NCI-H187 treated with DMSO at 0.1 percent for 48 hours (cell line): ENCODE results near the gene TNK2.
"Not testable (repeated sequence)": the region's sequence is repeated elsewhere in the genome, so short reads cannot be mapped to it uniquely, and the experiment has no call there.

Experiments
- DNase-seq: peaks from one replicate; lab custom pipeline; 2025; lab: John Stamatoyannopoulos, UW

TNK2 gene

DNA sequence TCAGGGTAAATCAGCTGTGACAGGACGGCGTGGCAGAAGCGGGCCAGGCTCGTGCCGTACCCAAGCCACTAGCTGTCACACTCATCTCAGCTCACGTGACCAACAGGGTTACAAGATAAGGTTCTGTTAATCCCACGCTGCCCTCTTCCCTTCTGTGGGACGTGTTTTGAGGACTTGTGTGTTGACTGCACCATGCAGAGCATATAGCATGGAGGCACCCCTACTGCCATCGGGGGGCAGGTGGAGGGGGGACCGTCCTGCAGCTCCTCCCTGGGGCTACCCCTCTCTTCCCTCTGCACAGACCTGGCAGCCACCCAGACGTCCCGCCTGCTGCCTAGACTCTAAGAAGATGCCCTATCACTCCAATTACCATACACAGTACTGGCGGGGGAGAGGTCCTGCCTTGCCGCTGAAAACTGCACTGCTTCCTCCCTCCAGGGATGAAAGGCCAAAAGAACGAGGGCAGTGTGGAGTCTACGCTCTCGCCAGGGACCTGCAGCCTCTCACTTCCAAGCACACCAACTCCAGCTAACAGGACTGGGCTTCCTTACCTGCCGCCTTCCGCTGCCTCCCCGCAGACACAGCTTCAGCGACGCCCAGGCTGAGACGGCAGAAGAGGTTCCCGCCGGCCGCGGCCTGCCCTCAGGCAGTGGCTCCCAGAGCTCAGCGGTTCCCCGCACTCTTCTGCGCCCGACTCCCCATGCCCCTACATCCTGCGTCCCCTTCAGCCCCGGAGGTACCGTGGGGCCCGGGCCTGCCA is at the start of gene TNK2:
TNK2 (minus strand) TSS at position 618 of the 760 bp plus-strand sequence. CDS start 19,963 bp downstream, outside the sequence.
- DNase-seq = peak; percentile 40

DNA sequence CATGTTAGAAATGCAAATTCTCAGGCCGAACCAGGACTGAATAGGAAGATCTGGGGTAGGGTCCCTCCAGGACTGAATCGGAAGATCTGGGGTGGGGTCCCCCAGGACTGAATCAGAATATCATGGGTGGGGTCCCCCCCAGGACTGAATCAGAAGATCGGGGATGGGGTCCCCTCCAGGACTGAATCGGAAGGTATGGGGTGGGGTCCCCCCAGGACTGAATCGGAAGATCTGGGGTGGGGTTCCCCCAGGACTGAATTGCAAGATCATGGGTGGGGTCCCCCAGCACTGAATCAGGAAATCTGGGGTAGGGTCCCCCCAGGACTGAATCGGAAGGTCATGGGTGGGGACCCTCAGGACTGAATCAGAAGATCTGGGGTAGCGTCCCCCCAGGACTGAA is 48.2 kb upstream of the TNK2 start:
- DNase-seq = no peak

DNA sequence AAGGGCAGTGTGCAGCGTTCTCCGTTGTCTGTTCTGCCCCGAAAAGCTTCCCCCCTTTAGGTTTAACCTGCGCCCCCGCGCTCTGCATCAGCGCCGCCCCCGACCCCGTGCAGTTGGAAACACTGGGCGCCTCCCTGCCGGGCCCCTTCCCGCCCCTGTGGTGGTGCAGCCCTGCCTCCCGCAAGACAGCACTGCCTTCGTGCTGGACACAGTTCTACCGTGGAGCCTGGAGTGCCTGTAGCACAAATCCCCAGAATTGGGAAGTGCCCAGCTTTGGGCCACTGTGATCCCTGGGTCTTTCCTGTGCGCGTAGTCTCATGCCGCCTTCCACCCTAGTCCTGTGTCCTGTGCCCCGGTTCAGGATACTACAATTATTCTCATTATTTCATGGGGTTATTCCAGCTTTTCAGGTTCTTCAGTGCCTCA is 47.1 kb upstream of the TNK2 start:
- not testable (repeated sequence) for DNase-seq

- not testable (repeated sequence) for DNase-seq
These were observed 46.4 kb upstream of the TNK2 start for GRCh38 chr3:195954752-195955119.

DNA sequence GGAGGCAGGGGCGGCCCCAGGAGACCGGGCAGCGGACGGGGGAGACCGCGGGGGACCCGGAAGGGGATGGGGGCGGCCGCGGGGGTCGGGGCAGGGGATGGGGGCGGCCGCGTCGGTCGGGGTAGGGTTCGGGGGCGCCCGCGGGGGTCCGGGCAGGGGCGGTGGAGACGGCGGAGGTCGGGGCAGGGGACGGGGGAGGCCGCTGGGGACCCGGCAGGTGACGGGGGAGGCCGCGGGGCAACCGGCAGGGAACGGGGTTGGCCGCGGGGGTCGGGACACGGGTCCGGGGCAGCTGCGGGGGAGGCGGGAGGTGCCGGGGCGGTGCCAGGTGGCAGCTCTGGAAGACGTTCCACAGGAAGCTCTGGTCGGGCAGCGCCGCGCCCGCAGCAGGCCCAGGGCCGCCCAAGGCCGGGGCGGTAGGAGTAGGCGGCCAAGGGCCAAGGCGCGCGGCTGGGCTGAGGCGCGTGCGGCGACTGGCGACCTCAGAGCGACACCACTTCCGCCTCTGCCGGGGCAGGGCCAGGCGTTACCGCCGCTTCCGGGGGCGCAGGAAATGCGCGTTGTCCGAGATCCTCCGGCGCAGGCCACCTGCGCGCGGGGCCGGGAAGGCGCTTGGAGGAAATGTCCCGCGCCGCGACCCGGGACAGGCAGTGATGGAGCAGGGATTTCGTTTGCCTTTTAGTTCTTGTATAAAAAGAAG is 45.9 kb upstream of the TNK2 start:
- DNase-seq = not testable (repeated sequence)

DNA sequence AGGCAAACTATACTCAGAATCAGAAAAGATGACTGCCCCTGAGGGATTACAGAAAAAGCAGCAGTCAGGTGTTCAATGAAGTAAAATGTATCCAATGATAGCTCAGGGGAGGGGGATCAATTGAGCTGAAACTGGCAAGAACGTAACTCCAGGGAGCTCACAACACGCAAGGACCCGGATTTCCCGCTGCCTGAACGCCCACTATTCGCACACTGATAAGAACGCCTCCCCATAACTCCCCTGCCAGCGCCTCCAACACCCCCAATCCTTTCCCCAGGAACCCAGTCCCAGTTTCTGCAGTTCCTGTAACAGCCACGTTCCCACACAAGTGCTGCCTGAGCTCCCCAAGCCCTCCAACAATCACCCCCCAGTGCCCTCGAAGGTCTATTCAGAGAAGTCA is 44.2 kb upstream of the TNK2 start:
- not testable (repeated sequence) for DNase-seq

- not testable (repeated sequence) for DNase-seq
These were observed 43.3 kb upstream of the TNK2 start for GRCh38 chr3:195951443-195952177.

DNA sequence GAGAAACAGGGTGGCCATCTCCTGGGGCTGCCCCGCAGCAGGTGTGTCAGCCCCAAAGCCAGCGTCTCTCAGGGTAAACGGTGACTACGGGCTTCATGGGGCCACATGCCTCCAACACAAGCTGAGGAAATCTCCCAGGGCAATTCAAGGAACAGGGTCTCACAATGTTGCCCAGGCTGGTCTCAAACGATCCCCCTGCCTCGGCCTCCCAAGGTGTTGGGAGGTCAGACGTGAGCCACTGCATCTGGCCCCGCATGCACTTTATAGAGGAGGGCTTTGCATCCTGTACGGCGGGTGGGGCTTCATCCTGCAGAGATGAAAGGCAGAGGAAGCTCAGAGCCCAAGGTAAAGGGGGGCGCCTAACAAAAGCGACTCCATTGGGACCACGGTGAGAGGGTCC is 42.4 kb upstream of the TNK2 start:
- DNase-seq = not testable (repeated sequence)

GRCh38 chr3:195950164-195950563 is 41.8 kb upstream of the TNK2 start:
- DNase-seq = not testable (repeated sequence)

DNA sequence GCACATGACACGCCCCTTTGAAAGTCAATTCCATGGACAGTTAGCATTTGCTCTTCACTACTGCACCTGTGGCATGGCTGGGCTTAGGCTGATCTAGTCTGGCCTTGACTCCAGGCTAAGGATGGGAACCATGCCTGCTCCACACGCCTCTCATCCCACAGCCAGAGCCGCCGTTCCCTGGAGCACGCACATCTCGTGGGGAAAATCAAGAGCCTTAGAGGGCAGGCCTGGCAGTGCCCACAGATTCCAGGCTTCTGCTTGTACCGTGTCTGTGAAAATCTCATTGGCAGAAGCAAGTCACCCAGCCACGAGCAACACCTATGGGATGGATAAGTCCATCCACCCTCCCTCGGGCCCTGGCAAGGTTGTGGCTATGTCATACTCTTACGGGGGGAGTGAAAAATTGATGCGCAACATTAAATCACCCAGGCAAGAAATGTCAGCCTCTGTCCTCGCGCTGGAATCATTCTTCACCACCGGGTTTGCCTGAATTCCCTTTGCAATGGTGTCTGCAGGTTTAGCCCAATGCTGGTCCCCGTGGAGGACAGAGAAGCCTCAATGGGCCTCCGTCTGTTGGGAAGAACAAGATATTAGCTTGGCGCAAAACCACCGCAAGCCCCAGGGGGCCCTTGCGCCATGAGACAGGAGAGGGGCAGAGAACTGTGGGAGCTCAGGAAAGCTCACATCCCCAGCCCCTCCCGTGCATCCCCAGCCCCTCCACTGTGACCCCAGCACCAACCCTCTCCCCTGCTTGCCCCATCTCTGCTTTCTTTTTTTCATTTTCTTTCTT is 38.8 kb upstream of the TNK2 start:
- not testable (repeated sequence) for DNase-seq

- not testable (repeated sequence) for DNase-seq
These were observed 33.0 kb upstream of the TNK2 start for GRCh38 chr3:195941265-195941815.

- DNase-seq = not testable (repeated sequence)
These were observed 32.5 kb upstream of the TNK2 start for GRCh38 chr3:195940806-195941205.

- not testable (repeated sequence) for DNase-seq
These were observed 31.4 kb upstream of the TNK2 start for GRCh38 chr3:195939526-195940470.

- DNase-seq = not testable (repeated sequence)
These were observed 24.7 kb upstream of the TNK2 start for GRCh38 chr3:195933044-195933430.

- DNase-seq = no peak
These were observed 24.2 kb upstream of the TNK2 start for GRCh38 chr3:195932418-195933043.

DNA sequence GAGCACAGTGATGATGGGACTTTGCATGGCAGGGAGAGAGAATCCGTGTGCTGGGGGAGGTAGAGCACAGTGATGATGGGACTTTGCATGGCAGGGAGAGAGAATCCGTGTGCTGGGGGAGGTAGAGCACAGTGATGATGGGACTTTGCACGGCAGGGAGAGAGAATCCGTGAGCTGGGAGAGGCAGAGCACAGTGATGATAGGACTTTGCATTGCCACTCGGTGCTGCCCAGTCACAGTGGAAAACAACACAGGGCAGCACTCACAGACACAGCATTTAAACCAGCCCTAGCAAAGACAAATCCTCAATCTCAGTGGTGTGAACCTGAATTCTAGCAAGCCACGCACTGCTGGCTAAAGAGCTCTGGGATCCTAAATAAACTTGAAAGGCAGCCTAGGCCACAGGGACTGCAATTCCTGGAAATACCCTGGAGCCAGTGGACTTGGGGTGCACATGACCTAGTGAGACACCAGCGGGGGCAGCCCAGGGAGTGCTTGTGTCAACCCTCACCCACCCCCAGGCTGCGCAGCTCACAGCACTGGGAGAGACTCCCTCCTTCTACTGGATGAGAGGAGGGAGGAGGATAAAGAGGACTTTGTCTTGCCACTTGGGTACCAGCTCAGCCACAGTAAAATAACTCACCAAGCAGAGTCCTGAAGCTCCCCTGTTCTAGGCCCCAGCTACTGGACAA is 23.4 kb upstream of the TNK2 start:
- DNase-seq = no peak

DNA sequence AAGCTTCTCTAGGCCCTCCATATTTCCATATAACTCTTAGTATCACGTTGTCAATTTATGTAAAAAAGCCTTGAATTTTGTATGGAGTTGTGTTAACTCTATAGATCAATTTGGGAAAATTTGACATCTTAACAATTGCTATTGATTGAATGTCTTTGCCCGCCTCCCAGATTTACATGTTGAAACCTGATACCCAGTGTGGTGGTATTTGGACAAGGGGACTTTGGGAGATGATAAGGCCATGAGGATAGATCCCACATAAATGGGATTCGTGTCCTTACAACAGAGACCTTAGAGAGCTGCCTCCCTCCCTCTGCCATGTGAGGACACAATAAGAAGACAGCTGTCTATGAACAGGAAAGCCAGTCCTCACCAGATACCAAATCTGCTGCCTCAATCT is 21.1 kb upstream of the TNK2 start:
- no peak for DNase-seq

GRCh38 chr3:195921334-195921791 is 13.0 kb upstream of the TNK2 start:
- no peak for DNase-seq

DNA sequence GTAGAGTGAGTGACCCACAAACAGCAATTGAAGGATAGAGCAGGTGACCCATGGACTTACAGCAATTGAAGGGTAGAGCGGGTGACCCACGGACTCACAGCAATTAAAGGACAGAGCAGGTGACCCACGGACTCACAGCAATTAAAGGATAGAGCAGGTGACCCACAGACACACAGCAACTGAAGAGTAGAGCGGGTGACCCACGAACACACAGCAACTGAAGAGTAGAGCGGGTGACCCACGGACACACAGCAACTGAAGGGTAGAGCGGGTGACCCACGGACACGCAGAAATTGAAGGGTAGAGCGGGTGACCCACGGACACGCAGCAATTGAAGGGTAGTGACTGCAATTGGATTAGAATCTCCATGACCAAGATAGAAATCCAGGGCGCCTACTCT is 9.8 kb upstream of the TNK2 start:
- DNase-seq = no peak
